Smooth muscle cell of the brain vasculature (primary cell): ENCODE measurements around the gene SEC14L3.

Experiments used
- DNase-seq: peaks from one replicate; pipeline ENCODE4 v3.0.0-alpha.2; 2012; ENCODE audit warnings: low read depth, low spot score

The SEC14L3 gene

DNA sequence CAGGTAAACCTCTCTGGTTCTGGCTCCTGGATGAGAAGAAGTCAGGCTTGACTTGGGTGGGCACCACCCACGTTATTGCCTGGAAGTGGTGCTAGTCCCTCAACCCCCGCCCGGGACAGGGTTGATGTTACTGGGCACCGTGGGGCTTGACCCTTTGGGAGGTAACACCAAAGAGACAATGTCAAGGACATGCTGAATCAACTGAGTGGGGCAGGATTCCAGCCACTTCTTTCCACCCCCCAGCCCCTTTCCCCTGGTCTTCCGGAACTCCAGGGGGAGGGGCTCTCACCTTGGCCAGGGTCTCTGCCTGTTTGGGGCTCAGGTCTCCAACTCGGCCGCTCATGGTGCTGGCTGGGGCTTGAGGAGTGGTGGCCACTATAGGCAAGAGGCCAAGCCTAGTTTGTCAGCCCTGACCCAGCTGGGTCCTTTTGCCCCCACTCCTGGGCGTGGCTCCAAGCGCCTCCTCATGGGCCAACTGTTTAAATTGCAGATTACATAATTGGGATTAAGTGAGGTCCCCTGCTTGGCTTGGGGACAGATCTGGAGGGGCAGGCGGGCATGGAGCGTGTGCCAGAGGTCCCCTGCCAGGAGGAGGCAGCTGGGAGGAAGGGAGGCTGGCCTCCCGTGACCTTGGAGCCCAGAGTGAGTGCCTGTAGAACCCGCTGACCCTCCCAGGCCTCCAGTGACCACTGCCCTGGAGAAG is at the start of gene SEC14L3:
SEC14L3 (minus strand) TSS at position 402 of the 703 bp plus-strand sequence; CDS start at position 343, 59 bp downstream.
- no peak for DNase-seq

DNA sequence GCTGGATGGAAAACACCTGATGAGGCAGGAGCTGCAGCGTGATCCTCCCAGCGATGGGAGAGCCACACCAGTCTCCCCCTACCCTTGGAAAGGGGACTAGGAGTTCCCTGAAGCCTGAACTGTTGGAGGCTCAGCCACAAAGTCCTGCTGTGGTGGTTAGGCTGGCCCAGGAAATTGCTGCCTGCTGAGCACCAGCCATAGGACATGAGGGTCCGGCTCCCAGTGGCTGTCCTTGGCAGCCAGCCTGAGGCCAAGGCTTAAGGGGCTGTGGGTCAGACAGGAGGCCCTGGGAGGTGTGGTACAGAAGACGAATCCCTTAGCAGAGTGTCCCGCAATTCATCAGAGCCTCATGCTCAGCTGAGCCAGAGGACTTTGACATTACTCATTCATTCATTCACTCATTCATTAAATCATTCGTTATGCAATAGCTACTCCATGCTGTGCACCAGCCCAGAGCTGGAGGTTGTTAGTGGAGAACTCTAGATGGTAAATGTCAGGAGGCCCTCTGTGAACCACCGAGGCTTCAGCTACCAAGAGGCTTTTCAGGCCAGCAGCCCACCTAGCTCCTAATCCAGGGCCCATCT is 48.1 kb upstream of the SEC14L3 start:
- no peak for DNase-seq

DNA sequence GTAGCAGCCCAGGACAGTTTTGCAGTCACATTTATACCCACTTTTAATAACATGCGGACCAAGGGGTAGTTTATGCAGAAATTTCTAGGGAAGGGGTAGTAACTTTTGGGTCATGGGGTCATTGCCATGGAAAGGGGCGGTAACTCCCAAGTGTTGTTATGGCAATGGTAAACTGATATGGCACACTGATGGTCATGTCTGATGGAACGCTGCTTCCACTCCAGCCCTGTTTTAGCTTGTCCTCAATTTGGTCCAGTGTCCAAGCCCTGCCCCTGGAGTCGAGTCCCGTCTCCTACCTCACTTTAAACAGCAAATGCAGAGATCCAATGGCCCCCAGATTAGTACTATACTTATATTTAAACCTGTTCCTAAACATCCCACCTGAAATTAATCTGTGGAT is 44.9 kb upstream of the SEC14L3 start:
- no peak for DNase-seq

DNA sequence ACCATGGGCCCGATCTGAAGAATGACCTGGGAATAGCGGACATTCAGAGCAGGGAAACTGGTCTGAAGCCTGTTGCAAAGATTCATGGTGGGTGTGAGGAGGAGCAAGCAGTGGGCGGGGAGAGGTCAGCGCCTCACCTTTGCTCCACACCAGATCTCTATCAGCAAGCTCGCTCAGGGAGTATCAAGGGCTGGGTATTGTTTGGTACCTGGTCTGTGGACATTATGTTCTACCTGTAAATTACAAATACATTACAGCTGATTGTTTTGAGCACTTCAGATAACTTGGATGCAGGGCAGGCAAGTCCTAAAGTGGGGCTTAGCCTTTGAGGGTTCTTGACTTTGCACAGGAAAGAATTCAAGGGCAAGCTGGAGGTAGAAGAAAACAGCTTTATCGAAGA is 44.5 kb upstream of the SEC14L3 start:
- DNase-seq: no peak

DNA sequence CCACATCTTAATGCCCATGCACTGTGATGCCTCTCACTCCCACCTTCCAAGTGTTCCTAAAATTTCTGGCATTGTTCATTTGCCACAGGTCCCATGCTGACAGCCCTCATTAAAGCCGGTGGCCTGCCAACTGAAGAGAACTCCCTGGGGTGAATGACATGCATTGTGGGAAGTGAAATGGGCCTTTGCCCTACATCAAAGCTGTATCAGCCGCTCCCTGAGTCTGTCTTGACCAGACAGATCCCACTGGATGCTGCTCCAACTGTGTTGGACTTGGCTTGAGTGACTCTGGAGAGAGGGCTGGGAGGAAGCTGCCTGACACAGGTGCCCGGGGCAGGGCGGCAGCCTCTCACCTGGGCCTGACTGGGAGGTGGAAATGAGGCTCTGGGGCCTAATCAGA is 42.4 kb upstream of the SEC14L3 start:
- DNase-seq: no peak

DNA sequence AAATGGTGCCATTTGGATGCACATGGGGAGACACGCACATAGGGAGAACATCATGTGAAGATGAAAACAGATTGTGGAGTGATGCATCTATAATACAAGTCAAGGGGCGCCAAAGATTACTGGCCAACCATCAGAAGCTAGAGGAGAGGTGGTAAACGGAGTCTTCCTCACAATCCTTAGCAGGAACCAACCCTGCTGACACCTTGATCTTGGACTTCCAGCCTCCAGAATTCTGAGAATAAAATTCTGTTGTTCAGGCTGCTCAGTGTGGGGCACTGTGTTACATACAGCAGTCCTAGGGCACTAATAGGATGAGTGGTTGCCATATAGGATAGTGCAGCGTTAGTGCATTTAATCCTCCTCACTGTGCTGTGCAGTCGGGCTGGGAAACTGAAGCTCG is 41.6 kb upstream of the SEC14L3 start:
- no peak for DNase-seq

DNA sequence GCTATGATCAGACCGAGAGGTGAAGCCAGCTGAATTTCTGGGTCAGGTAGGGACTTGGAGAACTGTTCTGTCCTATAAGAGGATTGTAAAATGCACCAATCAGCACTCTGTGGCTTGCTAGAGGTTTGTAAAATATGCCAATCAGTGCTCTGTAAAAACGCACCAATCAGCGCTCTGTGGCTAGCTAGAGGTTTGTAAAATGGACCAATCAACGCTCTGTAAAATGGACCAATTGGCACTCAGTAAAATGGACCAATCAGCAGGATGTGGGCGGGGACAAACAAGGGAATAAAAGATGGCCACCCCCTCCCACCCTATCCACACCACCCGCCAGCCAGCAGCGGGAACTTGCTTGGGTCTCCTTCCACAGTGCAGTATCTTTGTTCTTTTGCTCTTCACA is 40.1 kb upstream of the SEC14L3 start:
- no peak for DNase-seq

DNA sequence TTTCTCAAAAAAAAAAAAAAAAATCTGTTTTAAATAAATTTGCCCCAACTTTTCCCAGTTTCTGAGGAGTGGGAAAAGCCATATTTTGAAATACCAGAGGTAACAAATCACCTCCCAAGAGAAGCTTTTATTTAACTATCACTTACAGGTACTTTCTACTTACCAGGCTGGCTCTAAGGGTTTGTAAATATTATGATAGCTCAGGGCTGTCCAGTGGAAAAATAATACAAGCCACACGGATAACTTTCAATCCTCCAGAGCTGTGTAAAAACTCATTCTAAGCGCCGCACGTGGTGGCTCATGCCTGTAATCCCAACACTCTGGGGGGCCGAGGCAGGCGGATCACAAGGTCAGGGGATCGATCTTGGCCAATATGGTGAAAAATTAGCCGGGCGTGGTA is 39.3 kb upstream of the SEC14L3 start:
- no peak for DNase-seq

DNA sequence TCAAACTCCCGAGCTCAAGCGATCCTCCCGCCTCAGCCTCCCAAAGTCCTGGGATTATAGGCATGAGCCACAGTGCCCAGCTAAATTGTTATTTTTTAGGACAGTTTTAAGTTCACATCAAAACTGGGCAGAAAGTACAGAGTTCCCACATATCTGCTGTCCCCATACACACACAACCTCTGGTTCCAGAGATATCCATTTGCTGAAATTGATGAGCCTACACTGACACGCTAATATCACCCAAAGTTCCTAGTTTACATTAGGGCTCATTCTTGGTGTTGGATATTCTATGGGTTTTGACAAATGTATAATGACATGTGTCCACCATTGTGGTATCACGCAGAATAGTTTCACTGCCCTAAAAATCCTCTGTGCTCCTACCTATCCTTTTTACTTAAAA is 36.4 kb upstream of the SEC14L3 start:
- DNase-seq: no peak

DNA sequence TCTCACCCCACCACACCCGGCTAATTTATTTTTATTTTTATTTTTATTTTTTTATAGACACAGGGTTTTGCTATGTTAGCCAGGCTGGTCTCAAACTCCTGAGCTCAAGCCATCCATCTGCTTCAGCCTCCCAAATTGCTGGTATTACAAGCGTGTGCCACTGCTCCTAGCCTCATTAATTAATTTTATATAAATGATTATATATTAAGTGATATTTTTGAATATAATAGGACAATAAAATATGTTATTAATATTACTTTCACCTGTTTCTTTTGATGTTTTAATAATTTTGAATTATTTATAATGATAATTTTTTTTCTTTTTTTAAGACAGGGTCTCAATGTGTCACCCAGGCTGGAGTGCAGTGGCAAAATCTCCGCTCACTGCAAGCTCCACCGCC is 35.9 kb upstream of the SEC14L3 start:
- no peak for DNase-seq

DNA sequence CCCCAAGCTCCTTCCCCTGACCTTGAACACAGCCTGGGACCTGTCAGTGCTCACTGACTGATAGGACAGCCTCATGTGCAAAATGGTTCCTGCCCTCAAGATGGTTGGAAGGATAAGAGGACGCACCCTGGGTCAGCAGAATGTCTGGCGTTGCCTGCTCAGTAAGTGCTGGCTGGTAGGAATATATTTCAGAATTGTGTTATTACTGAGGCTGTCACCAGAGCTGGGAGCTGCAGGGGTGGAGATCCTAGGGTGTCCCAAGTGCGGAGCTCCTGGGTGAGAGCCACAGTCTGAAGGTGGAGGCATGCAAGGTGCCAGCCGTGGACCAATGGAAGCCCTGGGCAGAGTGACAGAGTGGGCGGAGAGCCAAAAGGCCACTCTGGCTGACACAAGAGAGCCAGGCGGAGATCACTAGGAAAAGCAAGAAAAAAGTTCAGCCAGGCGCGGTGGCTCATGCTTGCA is 34.7 kb upstream of the SEC14L3 start:
- DNase-seq: no peak

DNA sequence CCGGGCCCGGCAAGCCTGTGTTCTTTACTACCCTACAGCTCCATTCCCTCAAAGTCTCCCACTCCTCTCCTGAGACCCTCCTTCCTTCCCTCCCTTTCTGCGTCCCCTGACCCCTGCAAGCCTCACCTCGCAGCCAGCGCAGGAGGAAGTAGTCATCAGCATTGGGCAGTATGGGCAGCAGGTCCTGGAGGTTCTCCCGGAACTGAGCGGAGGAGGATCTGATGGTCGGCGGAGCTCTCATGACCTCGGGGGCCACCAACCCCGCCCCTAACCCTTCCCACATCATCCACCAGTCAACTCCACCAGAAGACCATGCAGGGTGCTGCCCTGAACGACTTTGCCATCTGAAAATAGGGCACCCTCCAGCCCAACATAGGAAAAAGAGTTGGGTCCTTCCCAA is 31.7 kb upstream of the SEC14L3 start:
- DNase-seq: no peak

DNA sequence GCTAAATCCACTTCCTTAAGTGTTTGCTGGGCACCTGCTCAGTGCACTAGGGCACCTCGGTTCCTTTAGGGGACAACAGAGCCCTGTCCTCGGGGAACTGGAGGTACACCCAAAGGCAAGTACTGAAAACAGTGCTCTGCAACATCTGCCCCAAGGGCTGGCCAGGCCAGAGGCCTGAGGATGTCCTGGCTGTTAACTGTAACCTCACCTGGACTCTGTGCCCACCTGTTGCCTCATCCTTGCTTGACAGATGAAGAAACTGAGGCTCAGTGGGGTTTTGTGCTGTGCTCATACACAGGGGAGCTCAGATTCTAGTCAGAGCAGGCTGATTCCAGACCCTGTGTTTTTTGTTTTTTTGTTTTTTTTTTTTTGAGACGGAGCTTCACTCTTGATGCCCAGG is 31.1 kb upstream of the SEC14L3 start:
- no peak for DNase-seq

DNA sequence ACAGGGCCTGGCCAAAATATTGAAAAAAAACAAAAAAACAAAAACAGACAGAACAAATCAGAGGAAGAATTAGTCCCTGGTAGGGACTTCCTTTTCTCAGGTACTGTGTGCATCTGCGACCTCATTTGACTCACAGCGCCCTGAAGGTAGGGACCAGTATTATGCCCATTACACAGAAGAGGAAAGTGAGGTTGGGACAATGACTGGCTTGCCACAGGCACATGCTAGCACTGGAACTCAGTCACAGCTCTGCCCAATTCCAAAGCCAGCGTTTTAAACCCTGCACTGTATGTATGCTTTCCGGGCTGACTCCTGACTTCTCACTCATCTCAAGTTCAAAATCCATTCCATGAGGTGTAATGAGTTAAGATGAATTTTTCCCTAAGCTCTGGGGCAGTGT is 30.3 kb upstream of the SEC14L3 start:
- DNase-seq: no peak

DNA sequence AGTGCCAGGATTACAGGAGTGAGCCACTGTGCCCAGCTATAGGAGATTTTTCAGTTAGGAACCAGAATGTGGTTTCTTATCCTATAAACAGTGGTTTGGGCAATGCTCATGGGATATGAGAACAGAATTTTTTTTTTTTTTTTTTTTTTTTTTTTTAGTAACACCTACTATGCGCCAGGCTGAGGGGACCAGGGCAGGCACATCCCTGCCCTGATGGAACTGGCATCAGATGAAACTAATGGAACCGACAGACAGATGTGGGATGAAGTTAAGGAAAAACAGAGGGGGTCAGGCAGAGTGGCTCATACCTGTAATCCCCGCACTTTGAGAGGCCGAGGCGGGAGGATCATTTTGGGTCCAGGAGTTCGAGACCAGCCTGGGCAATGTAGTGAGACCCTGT is 28.8 kb upstream of the SEC14L3 start:
- DNase-seq: no peak

DNA sequence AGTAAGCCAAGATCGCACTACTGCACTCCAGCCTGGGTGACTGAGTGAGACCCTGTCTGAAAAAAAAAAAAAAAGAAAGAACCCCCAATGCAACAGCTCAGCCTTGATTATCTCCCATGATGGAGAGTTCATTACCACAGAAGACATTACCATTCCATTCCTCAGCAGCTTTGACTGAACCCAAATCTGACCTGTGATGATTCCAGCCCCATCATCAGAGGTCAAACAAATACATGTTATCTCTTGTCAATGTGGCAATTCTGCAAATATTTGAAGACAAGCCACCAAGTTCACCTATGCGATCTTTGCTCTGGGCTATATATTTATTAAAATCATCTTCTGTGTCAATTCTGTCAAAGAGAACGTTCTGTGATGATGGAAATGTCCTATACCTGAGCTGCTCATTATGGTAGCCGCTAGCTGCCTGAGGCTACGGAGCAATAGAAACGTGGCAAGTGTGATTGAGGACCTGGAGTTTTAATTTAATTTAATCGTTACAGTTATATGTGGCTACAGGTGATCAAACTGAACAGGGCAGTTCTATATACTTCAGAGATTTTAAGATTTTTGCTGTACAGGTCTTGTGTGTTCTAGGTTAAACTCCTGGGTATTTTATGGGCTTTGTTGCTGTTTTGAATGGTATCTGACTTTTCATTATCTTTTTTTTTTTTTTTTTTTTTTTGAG is 25.8 kb upstream of the SEC14L3 start:
- no peak for DNase-seq

DNA sequence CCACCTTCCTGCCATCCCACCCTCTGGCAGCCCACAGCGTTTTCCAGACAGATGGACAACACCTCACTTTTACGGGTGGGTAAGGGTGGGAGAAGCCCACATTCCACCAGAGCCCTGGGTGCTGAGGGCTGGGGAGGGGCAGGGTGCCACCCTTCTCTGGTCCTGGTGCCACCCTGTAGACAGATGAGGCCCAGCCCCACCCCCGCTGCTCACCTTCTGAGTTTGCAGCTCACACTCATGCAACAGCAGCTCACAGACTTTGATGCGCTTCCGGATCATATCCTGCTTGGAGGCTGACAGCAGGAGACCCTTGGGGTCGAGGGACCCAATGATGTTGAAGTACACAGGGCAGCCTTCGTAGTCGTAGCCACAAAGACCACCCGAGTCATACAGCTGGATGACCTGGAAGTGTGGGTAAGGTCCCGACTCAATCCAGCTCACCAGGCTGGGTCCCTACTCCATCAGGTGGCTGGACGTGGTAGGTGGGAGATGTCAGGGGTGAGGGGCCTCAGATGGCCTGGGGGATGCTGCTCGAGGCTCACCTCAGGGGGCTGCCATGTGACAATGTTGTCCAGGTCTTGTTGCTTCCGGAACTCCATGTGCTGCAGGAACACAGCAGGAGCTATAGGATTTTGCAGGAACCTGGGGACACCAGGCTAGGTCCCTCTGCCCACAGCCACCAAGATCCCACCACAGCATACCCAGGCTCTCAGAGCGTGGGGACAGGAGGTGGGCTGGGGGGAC is 23.4 kb upstream of the SEC14L3 start:
- DNase-seq: no peak

DNA sequence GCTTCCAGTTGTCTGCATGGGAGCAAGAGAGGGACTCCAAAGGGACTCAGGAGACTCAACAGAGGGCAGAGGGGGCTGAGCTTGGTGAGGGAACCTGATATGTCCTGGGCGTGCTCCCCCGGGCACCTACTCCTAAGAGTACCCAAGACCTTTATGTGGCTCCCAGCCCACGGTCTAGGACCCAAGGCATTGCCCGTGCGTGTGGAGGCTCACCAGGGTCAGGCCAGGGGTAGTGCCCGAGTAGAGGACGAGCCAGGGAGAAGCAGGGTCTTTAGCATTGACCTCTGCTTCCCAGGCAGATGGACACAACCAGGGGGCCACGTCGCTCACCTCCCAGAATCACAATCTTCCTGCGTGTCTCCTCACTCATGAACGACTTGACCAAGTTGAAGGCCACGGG is 20.3 kb upstream of the SEC14L3 start:
- no peak for DNase-seq

DNA sequence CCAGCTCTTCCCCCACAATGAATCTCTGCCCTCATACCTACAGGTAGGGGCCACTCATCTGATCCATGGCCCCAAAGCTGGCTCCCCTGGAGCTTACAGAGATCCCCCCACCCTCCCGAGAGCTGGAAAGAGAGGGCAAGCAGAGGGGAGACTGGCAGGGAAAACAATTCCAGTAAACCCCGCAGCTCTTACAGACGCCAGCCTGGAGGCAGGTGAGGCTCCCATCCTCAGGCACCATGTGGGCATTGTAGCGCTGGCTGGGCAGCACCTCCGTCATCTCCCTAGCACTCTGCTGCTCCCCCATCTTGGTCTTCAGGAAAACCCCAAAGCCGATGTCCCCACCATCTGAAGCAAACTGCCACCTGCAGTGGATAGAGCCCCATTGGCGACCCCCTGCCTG is 19.6 kb upstream of the SEC14L3 start:
- DNase-seq: no peak

DNA sequence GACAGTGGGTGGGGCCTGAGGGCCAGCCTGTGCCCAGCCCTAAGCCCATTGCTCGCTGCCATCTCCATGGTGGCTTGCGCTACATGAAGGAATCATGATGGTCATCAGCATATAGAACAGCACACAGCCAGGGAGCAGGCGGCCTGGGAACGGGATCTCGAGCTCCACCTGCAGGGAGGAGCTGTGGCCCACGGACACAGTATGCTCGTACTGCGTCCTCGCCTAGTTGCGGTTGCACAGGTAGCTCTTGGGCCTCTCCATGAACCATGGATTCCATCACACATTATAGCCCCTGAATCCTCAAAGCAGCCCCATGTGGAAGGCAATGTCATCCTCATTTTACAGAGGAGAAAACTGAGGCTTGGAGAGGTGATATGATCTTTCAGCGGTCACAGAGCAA is 18.6 kb upstream of the SEC14L3 start:
- no peak for DNase-seq

DNA sequence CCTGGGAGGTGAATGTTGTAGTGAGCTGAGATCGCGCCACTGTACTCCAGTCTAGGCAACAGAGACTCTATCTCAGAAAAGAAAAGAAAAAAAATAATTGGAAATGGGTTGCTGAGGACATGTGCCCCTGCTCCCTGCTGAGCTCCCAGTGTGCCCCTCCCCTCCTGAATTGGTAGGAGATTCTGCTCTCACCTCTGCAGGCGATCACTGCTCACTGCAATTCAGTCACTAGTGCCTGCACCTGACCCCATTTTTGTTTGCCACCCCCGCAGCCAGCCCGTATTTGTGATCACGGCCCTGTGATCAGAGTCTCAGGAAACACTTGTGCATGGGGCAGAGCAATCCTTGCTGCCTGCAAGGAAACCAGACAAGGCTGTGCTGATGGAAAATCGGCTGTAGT is 16.3 kb upstream of the SEC14L3 start:
- no peak for DNase-seq

DNA sequence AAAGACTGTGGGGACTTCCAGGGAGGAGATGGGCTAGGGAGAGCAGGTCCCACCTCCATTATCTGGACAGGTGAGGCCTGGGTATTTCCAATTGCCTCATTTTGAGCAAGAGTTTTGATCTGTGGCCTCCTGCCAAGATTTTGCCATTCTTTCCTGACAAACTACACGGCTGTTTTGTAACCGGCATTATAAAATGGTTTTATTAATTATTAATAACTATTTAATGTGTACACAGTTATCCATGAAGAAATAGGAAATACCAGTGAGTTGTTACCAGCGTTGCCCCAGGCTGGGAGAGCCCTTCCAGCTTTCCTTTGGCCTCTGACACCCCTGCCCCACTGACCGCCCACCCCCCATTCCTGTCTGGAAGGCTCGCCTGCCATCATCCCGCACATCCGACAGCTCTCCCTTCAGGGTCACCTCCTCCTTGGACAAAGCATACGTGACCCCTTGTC is 14.9 kb upstream of the SEC14L3 start:
- no peak for DNase-seq
